ENCODE results near the gene CRYBG2.

GRCh38 chr1:26337206-26337535, 16.8 kb downstream of the CRYBG2 start:
- TF ChIP-seq CTCF (IDR thresholded peaks at IDR 0.05; ENCODE audit: low read depth, low read length) (no peak), EZH2phosphoT487 (IDR thresholded peaks at IDR 0.05; ENCODE audit: low read depth) (no peak)

Data from OCI-LY3 (cell line).